DND-41 (cell line): ENCODE data around the gene GPR137B.
A peak's percentile ranks its signal among the peaks of the same experiment; 100 is the strongest.

Source experiments
- ATAC-seq: fragments of 200-7000 bp; cut with Tn5 transposase; 3 replicates; pipeline ENCODE4 v1.9.1; 2021; ENCODE audit warnings: low read depth; ENCODE audit not compliant: insufficient read depth
- DNase-seq: peaks from one replicate; pipeline ENCODE4 v3.0.0-alpha.2; 2020
- H2AFZ ChIP-seq: 2 replicates; pipeline ENCODE4 v1.6.0; 2012; ENCODE audit warnings: low read depth, low read length
- H3K27ac ChIP-seq: 2 replicates; pipeline ENCODE4 v1.5.1; 2012; ENCODE audit warnings: low read length, inconsistent platforms
- H3K27me3 ChIP-seq: fragments of 200-600 bp; sonication (generic); 2 replicates; pipeline ENCODE4 v1.6.0; 2012; ENCODE audit warnings: low read length, mild to moderate bottlenecking, inconsistent platforms; ENCODE audit not compliant: insufficient read depth, poor library complexity
- H3K36me3 ChIP-seq: 2 replicates; pipeline ENCODE4 v1.5.1; 2012; ENCODE audit warnings: low read length, inconsistent platforms; ENCODE audit not compliant: insufficient read depth
- H3K4me1 ChIP-seq: 2 replicates; pipeline ENCODE4 v1.5.1; 2012; ENCODE audit warnings: mild to moderate bottlenecking, low read length; ENCODE audit not compliant: insufficient read depth
- H3K4me2 ChIP-seq: 2 replicates; pipeline ENCODE4 v1.6.0; 2012; ENCODE audit warnings: mild to moderate bottlenecking, moderate library complexity, low read length, inconsistent platforms; ENCODE audit not compliant: insufficient read depth
- H3K4me3 ChIP-seq, 2 experiments: fragments of 200-600 bp in 1 of 2; shearing (Covaris generic) in 1 of 2; 2 replicates each; pipeline ENCODE4 v1.5.1; 2012 to 2016; ENCODE audit warnings: inconsistent platforms in 2 of 2, low read length in 2 of 2, mild to moderate bottlenecking in 2 of 2, low read depth in 1 of 2, moderate library complexity in 1 of 2
- H3K79me2 ChIP-seq: 2 replicates; pipeline ENCODE4 v1.6.0; 2012; ENCODE audit warnings: low read length, inconsistent platforms; ENCODE audit not compliant: insufficient read depth
- H3K9ac ChIP-seq: 2 replicates; pipeline ENCODE4 v1.6.0; 2012; ENCODE audit warnings: low read depth, mild to moderate bottlenecking, inconsistent platforms, low read length, moderate library complexity
- H3K9me3 ChIP-seq: 2 replicates; pipeline ENCODE4 v1.5.1; 2012; ENCODE audit warnings: low read length, moderate library complexity, mild to moderate bottlenecking, inconsistent platforms; ENCODE audit not compliant: insufficient read depth, severe bottlenecking
- H4K20me1 ChIP-seq: 2 replicates; pipeline ENCODE4 v1.6.0; 2012; ENCODE audit warnings: low read length; ENCODE audit not compliant: insufficient read depth
- EZH2 ChIP-seq: IDR thresholded peaks from 3 replicates; pipeline ENCODE4 v1.6.1; 2012; ENCODE audit warnings: borderline replicate concordance, low read depth, mild to moderate bottlenecking, moderate library complexity, low read length, inconsistent platforms; ENCODE audit not compliant: severe bottlenecking
- TF ChIP-seq, protein P1 (sequence below): IDR thresholded peaks from 2 replicates; pipeline ENCODE4 v1.5.1; 2012; ENCODE audit warnings: borderline replicate concordance, low read length, moderate library complexity, mild to moderate bottlenecking; ENCODE audit not compliant: poor library complexity, severe bottlenecking; ENCODE audit errors: extremely low read depth

The GPR137B gene

DNA sequence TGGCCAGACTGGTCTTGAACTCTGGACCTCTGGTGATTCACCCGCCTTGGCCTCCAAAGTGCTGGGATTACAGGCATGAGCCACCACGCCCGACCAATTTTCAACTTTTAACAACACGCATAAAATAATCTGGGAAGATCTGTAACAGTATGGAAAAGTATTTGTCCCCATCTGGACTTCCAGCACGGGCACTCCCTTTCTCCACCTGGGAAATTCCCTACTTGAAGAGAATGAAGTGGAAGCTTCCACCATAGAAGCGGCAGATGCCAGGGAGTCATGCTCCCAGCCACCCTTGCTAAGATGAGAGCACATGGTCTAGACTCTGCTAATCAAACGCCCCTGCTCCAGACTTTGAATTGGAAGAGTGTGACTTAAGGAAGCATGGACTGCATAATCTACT is 9.0 kb upstream of the GPR137B start:
- no peaks in the 10 kb centered on the region for H3K9me3 ChIP-seq
- H3K27ac ChIP-seq, result no peak overlapping the region
- no peaks in the 10 kb centered on the region for H3K4me1 ChIP-seq
- H3K9ac ChIP-seq, result no peak overlapping the region
- H4K20me1 ChIP-seq, result no peaks in the 10 kb centered on the region
- no peak overlapping the region for H2AFZ ChIP-seq
- no peaks in the 10 kb centered on the region for H3K36me3 ChIP-seq
- DNase-seq (no peak), ATAC-seq (no peak)
- peaks cover 12% of the 10 kb centered on the region for H3K27me3 ChIP-seq
- H3K4me2 ChIP-seq, result no peak overlapping the region
- H3K79me2 ChIP-seq, result no peaks in the 10 kb centered on the region
- TF ChIP-seq, protein P1, sequence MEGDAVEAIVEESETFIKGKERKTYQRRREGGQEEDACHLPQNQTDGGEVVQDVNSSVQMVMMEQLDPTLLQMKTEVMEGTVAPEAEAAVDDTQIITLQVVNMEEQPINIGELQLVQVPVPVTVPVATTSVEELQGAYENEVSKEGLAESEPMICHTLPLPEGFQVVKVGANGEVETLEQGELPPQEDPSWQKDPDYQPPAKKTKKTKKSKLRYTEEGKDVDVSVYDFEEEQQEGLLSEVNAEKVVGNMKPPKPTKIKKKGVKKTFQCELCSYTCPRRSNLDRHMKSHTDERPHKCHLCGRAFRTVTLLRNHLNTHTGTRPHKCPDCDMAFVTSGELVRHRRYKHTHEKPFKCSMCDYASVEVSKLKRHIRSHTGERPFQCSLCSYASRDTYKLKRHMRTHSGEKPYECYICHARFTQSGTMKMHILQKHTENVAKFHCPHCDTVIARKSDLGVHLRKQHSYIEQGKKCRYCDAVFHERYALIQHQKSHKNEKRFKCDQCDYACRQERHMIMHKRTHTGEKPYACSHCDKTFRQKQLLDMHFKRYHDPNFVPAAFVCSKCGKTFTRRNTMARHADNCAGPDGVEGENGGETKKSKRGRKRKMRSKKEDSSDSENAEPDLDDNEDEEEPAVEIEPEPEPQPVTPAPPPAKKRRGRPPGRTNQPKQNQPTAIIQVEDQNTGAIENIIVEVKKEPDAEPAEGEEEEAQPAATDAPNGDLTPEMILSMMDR, result no peak
- no peak for TF ChIP-seq EZH2
- no peak overlapping the region for H3K4me3 ChIP-seq

DNA sequence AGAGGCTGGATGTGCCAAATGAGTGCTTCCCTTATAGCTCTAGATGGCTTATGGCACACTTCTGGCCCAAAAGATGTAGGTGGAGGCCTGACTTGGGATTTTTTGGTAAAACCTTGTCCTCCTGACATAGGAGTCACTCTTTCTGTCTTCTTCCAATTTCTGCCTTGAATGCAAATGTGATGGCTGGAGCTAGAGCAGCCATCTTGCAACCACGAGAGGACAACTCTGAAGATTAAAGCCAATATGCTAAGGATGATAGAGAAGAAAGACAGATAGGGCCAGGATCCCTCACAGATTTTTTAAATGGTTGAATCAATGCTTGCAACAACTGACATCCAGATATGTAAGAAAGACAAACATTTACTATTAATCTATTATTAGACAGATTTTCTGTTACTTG is 8.5 kb upstream of the GPR137B start:
- no peak overlapping the region for H3K27ac ChIP-seq
- H4K20me1 ChIP-seq, result no peaks in the 10 kb centered on the region
- no peak for ATAC-seq
- no peak for DNase-seq
- no peak overlapping the region for H3K4me3 ChIP-seq
- no peak overlapping the region for H2AFZ ChIP-seq
- TF ChIP-seq, protein P1, result no peak
- no peak for TF ChIP-seq EZH2
- H3K9me3 ChIP-seq, result no peaks in the 10 kb centered on the region
- no peak overlapping the region for H3K9ac ChIP-seq
- H3K4me1 ChIP-seq, result no peaks in the 10 kb centered on the region
- no peaks in the 10 kb centered on the region for H3K36me3 ChIP-seq
- H3K4me2 ChIP-seq, result no peak overlapping the region
- H3K27me3 ChIP-seq, result peaks cover 17% of the 10 kb centered on the region
- no peaks in the 10 kb centered on the region for H3K79me2 ChIP-seq

- Histone ChIP-seq H2AFZ (no peak overlapping the region), H3K27me3 (peaks cover 26% of the 10 kb centered on the region), H3K9me3 (no peaks in the 10 kb centered on the region), H4K20me1 (no peaks in the 10 kb centered on the region), H3K79me2 (no peaks in the 10 kb centered on the region), H3K27ac (no peak overlapping the region), H3K4me2 (no peak overlapping the region), H3K4me3 (no peak overlapping the region), H3K4me1 (peaks cover 8% of the 10 kb centered on the region), H3K9ac (no peak overlapping the region), H3K36me3 (no peaks in the 10 kb centered on the region)
- TF ChIP-seq EZH2, result no peak
- TF ChIP-seq, protein P1, result peak; percentile 44
- DNase-seq (no peak), ATAC-seq (no peak)
Measured at GRCh38 chr1:236137285-236137852, 5.0 kb upstream of the GPR137B start.

- H3K27me3 ChIP-seq, result peaks cover 26% of the 10 kb centered on the region
- TF ChIP-seq, protein P1, result no peak
- no peak for TF ChIP-seq EZH2
- peaks cover 21% of the 10 kb centered on the region for H3K79me2 ChIP-seq
- ATAC-seq, result no peak
- H3K4me2 ChIP-seq, result no peak overlapping the region
- no peaks in the 10 kb centered on the region; the same call in 1 of the 2 replicates for H3K36me3 ChIP-seq
- no peak overlapping the region for H3K27ac ChIP-seq
- no peak for DNase-seq
- peaks cover 5% of the 10 kb centered on the region; the same call in 1 of the 2 replicates for H4K20me1 ChIP-seq
- no peak overlapping the region for H3K9ac ChIP-seq
- no peak overlapping the region for H2AFZ ChIP-seq
- no peaks in the 10 kb centered on the region for H3K9me3 ChIP-seq
- peaks cover 24% of the 10 kb centered on the region for H3K4me1 ChIP-seq
- H3K4me3 ChIP-seq, result no peak overlapping the region
Measured at GRCh38 chr1:236139495-236139894, 2.8 kb upstream of the GPR137B start.
